GM21723 (cell line): ENCODE measurements around the gene POLR2E.
A peak's percentile ranks its signal among the peaks of the same experiment; 100 is the strongest.

ENCODE experiments used
- ATAC-seq: cut with Tn5 transposase; IDR thresholded peaks from one replicate; pipeline ENCODE4 v1.9.1; 2021; ENCODE audit warnings: mild to moderate bottlenecking, moderate library complexity; ENCODE audit not compliant: unreplicated experiment

The POLR2E gene

DNA sequence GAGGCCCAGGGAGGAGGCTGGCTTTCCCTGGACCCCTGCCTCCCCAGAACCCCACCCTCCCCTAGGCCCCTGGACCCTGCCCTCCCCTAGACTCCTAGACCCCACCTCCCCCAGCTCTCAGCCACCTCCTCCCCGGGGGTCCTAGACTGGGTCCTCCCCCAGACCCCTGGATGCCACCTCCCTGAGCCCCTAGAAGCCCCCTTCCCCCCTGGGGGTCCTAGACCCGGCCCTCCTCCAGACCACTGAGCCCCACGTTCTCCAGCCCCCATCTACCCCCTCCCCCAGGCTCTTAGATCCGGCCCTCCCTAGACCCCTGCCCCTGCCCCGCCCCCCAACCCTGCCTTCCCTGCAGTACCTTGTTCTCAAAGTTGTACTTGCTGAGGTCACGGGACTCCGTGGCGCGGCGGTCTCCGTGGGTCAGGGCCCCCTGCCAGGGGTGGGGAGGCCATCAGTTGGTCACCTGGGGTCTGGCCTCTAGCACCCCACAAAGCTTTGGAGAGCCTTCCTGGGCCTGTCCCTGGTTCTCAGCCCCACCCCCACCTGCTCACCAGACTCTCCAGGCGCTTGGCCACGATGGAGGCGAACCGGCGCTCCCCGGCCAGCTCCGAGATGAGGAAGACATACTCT lies 16.6 kb upstream of the POLR2E start:
- ATAC-seq: no peak

DNA sequence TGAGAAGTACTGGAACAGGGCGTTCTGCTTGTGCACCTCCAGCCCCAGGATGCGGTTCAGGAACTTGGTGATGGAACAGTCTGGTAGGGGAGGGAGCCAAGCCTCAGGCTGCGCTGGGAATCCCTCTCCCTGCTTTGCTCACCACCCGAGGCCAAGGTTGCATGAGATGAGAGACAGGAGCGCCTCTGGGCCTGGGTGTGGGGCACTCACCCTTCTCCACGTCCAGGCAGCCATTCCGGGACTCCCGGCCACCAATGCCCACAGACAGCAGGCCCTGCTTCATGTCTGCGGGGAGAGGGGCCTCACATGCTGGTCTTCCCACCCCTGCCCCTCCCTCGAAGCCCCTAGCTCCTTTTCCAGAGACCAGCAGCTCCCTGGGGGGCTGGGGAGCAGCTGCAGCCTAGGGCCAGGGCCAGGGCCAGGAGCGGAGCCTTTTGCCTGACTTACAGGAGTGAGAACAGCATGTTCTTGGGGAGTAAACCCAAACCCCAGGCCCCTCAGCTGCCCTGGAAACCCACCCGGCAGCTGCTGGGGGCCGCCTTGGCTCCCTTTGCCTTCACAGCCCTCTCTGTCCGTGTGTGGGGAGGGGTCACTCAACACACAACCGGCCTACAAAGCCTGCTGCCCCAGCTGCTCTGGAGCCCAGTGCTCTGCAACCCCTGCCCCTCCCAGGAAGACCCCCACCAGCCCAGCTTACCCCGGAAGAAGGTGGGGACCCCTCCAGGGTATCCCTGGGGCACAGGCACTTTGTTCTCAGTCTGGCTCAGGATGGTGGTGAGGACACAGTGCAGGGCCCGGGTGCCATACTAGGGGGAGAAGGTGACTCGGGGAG lies 15.8 kb upstream of the POLR2E start:
- ATAC-seq: no peak

DNA sequence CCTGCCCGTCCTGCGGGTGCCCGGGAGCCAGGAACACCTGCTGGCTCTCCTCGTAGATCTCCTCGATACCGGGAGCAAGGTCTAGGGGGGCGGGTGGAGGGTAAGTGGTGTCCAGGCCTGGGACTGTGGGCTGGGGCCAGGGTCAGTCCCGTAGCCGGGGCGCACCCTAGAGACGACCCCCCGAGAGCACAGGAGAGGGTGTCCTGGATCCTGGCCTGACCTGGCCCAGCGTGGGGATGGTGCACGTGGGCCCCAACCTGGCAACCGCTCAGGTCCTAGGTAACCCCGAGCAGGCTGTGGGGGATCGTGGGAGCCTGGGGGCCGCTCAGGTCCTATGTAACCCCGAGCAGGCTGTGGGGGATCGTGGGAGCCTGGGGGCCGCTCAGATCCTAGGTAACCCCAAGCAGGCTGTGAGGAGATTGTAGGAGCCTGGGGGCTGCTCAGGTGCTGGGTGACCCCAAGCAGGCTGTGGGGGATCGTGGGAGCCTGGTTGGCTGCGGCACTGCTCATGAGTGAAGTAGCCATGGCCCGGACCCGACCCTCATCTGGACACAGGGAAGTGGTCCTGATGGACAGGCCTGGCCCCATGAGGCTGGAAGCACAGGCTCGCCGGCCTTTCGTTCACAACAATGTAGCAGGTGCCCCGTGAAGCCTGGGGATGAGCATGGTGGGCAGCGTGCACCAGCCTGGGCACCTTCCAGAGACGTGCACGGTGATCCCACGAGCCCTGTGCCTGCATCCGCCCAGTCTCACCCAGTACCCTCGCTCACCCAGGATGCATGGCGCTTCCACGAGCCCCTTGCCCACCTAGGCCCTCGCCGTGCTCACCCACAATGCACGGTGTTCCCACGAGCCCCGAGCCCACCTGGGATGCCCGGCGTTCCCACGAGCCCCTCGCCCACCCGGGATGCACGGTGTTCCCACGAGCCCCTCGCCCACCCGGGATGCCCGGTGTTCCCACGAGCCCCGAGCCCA lies 14.8 kb upstream of the POLR2E start:
- ATAC-seq: no peak

DNA sequence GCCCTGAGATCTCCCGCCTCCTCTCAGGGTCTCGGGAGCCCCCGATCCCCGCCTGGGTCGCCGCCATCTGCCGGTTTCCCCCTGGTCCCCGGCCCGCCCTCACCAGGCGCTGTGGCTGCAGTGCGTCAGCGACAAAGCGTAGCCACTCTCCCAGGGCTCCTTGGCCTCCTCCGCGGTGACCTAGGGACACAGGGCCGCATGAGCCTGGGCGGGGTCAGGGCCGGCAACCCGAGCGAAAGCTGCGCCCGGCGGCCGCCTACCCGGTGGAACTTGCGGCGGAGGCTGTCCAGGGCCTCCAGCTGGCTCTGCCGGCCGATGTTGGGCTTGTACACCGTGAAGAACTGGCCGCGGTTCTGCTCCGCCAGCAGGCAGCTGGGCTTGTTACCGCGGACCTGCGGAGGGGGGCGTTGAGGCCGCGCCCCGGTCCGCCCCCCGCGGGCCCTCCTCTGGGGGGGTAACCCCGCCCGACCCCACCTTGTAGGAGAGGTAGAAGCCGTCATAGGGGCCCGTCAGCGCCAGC lies 13.9 kb upstream of the POLR2E start:
- no peak for ATAC-seq

DNA sequence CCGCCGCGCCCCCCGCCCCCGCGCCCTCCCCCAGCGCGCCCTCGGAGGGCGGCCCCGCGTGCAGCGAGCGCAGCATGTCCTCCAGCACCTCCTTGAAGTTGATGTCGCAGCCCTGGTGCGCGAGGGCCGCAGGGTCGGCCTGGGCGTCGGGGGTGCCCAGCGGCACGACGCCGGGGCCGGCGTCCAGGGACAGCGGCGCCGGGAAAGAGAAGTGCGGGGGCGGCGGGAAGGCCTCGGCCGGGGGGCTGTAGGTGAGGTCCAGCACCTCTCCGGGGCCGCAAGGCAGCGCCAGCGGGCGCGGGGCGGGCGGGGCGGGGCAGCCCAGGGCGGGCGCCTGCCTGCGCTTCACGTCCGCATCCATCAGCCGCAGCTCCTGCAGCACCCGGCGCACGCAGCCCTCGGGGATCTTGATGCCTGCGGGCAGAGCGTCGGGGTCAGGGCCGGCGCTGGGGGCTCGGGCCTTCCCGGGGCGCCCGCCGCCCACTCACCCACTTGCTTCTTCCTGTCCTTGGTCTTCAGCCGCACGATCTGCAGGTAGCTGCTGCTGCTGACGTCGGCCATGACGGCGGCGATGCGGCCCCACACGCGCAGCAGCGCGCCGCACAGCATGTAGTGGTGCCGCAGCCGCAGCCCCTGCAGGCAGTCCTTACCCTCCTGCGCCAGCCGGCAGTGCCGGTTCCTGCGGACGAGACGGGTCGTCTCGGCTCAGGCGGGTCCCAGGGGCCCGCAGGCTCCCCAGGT lies 13.3 kb upstream of the POLR2E start:
- no peak for ATAC-seq

DNA sequence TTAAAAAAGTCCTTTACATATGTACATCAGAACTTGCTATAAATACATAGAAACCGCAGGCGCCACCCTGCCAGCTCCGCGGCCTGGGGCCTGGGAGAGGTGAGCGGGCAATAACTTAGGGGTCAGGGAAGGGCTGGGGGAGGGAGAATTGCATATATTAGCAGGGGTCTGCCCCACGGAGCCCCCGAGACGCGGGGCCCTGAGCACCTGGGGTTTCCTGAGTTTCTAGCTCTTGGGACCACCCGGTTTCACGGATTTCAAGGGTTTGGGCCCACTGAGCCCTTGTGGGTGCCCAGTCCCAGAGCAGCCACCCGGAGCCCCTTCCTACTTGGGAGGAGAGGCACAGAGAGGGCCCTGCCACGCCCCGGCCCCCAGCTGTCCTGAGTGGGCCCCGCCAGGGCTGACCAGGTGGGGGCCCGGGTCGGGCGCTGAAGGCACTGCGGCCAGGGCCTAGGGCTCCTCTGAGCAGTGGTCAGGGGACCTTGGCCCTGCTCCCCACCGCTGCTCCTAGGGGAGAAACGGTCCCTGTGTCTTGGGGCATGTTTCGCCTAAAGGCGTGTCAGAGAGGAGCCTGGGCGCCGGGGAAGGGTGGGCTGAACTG lies 12.6 kb upstream of the POLR2E start:
- ATAC-seq: no peak

DNA sequence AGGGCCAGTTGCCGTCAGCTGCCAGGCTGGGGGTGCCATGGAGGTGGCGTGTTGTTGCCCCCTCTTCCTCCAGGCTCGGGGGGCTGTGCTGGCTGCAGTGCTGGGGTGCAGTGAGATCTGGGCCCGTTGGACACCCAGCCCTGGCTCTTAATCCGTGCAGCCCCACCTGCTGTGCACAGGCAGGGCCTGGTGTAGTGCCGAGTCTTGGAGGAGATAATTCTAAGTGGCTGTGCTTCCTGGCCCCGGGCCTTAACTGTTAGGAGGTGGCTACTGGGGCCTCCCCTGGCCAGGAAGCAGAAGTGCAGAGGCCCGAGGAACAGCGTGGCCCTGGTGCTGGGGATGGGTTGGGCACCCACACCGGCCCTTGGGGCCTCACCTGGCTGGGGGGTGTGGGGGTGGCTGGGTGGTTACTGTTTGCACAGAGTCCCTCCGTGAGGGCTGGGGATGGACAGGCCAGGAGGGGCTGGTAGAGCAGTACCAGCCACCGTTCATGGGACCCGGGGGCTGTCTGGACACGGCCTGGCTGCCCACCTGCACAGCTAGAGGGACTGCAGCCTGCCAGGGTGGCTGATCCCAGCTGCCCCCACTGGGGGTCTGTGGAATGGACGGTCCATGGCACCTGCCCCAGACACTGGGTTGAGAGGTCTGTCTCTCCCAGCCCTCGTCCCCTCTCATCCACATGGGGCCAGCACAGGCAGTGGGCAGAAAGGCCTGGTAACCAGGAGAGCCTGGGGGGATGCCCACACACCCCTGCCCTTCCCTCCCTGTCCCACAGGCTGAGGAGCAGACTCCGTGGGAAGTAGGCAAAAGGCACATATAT lies 11.9 kb upstream of the POLR2E start:
- ATAC-seq: no peak

DNA sequence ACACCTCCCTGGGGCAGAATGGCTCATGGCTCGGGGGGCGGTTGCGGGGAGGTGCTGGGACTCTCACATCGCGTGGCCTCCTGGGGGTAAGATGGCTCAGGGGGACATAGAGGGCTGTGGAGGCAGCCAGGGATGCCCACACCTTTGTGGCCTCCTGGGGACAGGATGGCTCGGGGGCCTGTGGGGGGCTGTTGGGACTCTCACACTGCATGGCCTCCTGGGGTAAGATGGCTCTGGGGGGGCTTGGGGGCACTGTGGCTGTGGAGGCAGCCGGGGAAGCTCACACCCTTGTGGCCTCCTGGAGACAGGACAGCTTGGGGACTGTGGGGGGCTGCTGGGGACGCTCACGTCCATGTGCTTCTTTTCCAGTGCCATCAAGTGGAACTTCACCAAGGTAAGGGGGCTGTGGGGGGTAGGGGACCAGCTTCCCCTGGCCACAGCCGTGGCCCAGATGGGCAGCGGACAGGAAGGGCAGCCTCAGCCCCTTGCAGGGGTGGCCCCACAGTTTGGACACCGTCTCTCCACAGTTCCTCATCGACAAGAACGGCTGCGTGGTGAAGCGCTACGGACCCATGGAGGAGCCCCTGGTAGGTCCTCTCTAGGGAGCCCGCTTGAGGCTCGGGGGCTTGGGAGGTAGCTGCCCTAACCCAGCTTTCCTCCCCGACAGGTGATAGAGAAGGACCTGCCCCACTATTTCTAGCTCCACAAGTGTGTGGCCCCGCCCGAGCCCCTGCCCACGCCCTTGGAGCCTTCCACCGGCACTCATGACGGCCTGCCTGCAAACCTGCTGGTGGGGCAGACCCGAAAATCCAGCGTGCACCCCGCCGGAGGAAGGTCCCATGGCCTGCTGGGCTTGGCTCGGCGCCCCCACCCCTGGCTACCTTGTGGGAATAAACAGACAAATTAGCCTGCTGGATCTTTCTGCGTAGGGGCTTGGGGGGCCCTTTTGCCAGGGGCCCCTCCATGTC lies 11.0 kb upstream of the POLR2E start:
- ATAC-seq: no peak

DNA sequence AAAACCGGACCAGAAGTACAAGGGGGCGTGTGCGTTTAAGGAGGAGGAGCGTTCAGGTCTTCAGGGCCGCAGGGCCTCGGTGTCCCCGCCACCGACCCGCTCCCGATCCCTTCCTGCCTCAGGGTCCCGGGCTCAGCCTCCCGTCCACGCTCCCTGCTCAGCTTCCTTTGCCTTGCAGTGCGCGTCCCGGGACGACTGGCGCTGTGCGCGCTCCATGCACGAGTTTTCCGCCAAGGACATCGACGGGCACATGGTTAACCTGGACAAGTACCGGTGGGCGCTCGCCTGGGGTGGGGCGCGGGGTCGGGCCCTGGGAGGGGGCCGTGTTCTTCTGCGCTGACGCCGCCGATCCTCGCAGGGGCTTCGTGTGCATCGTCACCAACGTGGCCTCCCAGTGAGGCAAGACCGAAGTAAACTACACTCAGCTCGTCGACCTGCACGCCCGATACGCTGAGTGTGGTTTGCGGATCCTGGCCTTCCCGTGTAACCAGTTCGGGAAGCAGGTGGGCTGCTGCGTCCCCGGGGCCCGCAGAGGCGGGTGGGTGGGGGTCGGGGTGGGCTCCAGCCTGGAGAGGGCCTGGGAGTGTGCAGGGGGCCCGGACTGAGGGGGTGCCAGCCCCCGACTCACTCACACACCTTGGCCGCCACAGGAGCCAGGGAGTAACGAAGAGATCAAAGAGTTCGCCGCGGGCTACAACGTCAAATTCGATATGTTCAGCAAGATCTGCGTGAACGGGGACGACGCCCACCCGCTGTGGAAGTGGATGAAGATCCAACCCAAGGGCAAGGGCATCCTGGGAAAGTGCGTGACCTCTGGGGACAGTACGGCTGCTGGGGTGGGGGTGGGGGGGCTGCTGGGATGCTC lies 10.1 kb upstream of the POLR2E start:
- no peak for ATAC-seq

DNA sequence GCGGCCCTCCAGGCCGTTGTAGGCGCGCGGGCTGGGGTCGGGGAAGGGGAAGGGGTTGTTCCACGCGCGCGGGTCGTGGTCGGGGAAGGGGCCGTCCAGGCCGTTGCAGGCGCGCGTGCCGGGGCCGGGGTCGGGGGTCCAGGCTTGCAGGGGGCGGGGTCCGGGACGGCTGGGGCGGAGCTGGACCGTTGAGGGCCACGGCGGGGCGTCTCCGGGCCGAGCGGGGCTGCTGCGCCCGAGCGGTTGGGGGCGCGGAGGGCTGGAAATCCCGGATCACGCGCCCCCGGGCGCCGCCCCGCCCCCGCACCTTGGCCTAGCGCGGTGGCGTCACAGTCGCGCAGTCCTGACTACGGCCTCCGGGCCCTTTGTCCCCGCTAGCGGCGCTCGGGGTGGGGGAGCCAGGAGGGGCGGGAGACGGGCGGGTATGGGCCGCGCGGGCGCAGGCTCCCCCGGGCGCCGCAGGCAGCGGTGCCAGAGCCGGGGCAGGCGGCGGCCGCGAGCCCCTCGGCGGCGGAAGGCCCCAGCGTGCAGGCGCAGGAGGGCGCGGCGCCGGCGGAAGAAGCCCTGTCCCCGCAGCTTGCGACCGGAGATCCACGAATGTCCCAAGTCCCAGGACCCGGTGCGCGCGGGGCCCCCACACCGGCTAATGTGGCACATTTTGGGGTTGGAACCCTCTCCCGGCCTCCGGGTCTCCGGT lies 9.3 kb upstream of the POLR2E start:
- peak; percentile 27 for ATAC-seq

DNA sequence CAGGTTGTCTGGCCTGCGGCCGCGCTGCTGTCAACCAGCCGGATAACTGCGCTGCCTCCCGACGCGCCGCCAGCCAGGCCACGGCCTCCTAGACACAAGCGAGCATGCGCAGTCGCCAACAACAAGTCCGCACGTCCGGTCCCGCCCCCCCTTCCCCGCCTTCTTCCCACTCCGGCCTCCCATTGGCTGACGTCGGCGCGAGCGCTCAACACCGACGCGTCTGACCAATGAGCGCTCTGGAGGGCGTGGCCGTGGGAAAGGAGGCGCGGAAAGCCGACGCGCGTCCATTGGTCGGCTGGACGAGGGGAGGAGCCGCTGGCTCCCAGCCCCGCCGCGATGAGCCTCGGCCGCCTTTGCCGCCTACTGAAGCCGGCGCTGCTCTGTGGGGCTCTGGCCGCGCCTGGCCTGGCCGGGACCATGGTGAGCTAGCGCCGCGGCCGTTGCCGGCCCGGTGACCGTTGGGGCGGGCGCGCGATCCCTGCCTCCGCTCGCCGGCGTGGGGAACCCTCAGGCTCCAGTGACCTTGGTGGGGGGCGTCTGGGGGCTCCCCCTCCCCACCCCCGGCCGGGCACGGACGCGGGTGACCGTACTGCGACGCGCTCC lies 8.6 kb upstream of the POLR2E start, which contains the start of gene GPX4:
Gene GPX4 (plus strand): TSS at position 287 of the 603 bp plus-strand sequence. CDS start 50 bp downstream, at position 337.
- peak; percentile 48 for ATAC-seq

DNA sequence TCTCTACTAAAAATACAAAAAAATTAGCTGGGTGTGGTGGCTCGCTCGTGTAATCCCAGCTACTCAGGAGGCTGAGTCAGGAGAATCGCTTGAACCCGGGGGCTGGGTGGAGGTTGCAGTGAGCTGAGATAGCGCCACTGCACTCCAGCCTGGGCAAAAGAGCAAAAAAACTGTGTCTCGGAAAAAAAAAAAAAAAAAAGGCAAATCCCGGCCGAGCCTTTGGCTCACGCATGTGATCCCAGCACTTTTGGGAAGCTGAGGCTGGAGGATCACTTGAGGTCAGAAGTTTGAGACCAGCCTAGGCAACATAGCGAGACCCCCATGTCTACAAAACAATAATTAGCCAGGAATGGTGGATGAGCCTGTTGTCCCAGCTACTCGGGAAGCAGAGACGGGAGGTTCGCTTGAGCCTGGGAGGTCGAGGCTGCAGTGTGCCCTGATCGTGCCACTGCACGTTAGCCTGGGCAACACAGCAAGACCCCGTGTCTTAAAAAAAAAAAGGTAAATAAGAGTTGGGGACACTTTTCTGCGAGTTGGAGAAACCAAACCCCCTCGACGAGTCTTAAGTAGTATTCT lies 8.0 kb upstream of the POLR2E start:
- no peak for ATAC-seq

DNA sequence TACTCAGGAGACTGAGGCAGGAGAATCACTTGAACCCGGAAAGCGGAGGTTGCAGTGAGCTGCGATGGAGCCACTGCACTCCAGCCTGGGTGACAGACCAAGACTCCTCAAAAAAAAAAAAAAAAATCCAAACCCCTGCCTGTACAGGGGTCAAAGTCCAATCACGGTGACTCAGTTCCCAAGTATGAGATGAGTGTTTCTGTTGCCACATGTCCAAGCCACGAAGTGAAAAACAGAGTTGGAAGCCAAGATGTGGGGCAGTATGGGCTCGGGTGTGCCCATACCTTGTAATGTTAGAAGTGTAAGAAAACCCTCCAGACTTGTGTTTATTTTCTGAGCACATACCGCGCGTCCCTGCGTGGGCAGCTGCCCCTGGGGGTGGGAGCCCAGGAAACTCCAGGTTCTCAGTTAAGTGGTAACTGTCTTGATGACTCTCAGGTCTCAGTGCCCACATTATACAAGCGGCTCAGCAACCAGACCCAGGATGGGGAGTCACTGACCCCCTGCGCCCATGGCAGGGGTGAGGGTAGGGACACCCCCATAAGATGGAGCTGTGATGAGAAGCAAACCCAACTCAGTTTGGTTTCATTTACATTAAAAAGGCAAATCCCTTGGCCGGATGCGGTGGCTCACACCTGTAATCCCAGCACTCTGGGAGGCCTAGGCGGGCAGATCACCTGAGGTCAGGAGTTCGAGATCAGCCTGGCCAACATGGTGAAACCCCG lies 7.4 kb upstream of the POLR2E start:
- no peak for ATAC-seq

DNA sequence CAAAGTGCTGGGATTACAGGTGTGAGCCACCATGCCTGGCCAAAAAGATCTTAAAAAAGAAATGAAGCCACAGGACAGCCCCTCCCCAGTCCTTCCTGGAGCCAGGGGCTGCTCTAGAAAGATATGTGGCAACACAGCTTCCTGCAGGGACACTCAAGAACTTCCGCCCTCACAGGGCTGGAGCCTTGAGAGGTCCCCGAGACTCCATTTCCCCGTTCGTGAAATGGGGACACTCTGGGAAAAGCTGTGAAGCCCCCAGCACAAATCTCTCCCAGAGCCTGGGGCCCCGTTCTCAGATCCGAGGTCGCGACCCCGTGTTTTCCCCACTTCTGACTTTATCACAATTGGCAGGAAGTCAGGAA lies 6.1 kb upstream of the POLR2E start:
- no peak for ATAC-seq
